ENCODE results near the gene SLC6A3. TPM values are rescaled to one million over a fixed set of nuclear protein-coding genes. Genes with fewer than 3 reads are reported as not detected.

SLC6A3 gene
- total and polyA plus RNA-seq, 2 donors (not counting 1 experiment from before 2014, with no cell fraction given), result 0.01 to 0.15 TPM

DNA sequence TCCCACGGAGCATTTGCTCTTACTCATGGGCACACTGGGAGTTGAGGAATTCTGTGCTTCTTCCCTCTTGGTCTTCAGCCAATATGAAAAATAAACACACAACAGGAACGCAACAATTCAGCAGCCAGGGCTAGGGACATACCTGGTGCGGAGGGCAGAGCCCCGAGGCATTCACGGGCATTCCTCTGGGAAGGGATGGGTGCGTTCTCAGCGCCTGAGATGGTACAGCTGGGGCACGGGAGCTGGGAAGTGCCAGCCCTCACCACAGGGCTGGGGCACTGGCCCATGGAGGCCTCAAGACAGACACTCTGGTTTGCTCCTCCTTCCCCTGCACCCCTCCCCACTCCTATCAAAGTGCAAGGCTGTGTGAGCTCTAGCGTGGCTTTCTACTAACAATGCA lies 2.1 kb downstream of the SLC6A3 start:
- Mint-ChIP-seq H3K27ac (no peak overlapping the region), H3K4me1 (peaks cover 20% of the 10 kb centered on the region), H3K9me3 (ENCODE audit: insufficient read depth) (peaks cover 4% of the 10 kb centered on the region), H3K4me3 (no peak overlapping the region), H3K27me3 (peaks cover 53% of the 10 kb centered on the region)
- TF ChIP-seq, protein P1, sequence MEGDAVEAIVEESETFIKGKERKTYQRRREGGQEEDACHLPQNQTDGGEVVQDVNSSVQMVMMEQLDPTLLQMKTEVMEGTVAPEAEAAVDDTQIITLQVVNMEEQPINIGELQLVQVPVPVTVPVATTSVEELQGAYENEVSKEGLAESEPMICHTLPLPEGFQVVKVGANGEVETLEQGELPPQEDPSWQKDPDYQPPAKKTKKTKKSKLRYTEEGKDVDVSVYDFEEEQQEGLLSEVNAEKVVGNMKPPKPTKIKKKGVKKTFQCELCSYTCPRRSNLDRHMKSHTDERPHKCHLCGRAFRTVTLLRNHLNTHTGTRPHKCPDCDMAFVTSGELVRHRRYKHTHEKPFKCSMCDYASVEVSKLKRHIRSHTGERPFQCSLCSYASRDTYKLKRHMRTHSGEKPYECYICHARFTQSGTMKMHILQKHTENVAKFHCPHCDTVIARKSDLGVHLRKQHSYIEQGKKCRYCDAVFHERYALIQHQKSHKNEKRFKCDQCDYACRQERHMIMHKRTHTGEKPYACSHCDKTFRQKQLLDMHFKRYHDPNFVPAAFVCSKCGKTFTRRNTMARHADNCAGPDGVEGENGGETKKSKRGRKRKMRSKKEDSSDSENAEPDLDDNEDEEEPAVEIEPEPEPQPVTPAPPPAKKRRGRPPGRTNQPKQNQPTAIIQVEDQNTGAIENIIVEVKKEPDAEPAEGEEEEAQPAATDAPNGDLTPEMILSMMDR (IDR thresholded peaks at IDR 0.05), result no peak
- no peak for TF ChIP-seq EZH2 (IDR thresholded peaks at IDR 0.05; ENCODE audit: borderline replicate concordance, insufficient read depth, low read depth, low read length, poor library complexity, severe bottlenecking)
- Histone ChIP-seq H3K9me3 (ENCODE audit: control extremely low read depth in 1 of 3, control insufficient read depth in 2 of 3, insufficient read depth in 1 of 3, low read length in 2 of 3) (peaks cover 0 to 34% (median 3%) of the 10 kb centered on the region in 3 donors), H3K4me1 (ENCODE audit: control insufficient read depth in 2 of 2, insufficient read depth in 2 of 2, low read length in 2 of 2) (peaks cover 19 to 32% of the 10 kb centered on the region in 2 donors), H3K27ac (ENCODE audit: low read length in 2 of 2) (no peak overlapping the region), H3K79me2 (ENCODE audit: control insufficient read depth, insufficient read depth, low read length) (no peaks in the 10 kb centered on the region), H4K20me1 (ENCODE audit: control insufficient read depth, insufficient read depth, low read length, poor library complexity, severe bottlenecking) (no peaks in the 10 kb centered on the region), H3K27me3 (replicated peaks in 1 of 4; ENCODE audit: control extremely low read depth in 1 of 4, control insufficient read depth in 3 of 4, insufficient read depth in 4 of 4, low read length in 3 of 4) (peaks cover 0 to 67% (median 24%) of the 10 kb centered on the region in 4 experiments), H3K4me2 (replicated peaks; ENCODE audit: low read depth, low read length, poor library complexity, severe bottlenecking) (no peak overlapping the region), H2AFZ (ENCODE audit: insufficient read depth, low read depth, low read length, poor library complexity, severe bottlenecking) (no peak overlapping the region), H3K36me3 (replicated peaks in 1 of 2; ENCODE audit: control extremely low read depth in 1 of 2, control insufficient read depth in 1 of 2, extremely low read depth in 1 of 2, insufficient read depth in 2 of 2, low read length in 1 of 2) (no peaks in the 10 kb centered on the region), H3K9ac (ENCODE audit: low read length) (no peak overlapping the region), H3K4me3 (ENCODE audit: control extremely low read depth in 1 of 5, extremely low read depth in 1 of 5, insufficient read depth in 1 of 5, low read depth in 2 of 5, low read length in 4 of 5) (no peak overlapping the region)
- ChIA-PET CTCF (no interaction called here), POLR2A (no interaction called here)
- DNase-seq (no peak), ATAC-seq (ENCODE audit: low read depth) (no peak)
- intact Hi-C loops (cut with micrococcal nuclease), result no loop called here
- WGBS (ENCODE audit: insufficient coverage), result 77% methylated on average over 9 of the region's 9 CpGs

GRCh38 chr5:1442222-1443145 lies 2.8 kb downstream of the SLC6A3 start:
- no peak for TF ChIP-seq EZH2 (IDR thresholded peaks at IDR 0.05; ENCODE audit: borderline replicate concordance, insufficient read depth, low read depth, low read length, poor library complexity, severe bottlenecking)
- TF ChIP-seq, protein P1 (IDR thresholded peaks at IDR 0.05), result no peak
- Mint-ChIP-seq H3K9me3 (ENCODE audit: insufficient read depth) (peaks cover 4% of the 10 kb centered on the region), H3K27ac (no peak overlapping the region), H3K27me3 (peaks cover 56% of the 10 kb centered on the region), H3K4me3 (no peak overlapping the region), H3K4me1 (peaks cover 20% of the 10 kb centered on the region)
- WGBS (ENCODE audit: insufficient coverage), result 80% methylated on average over 35 of the region's 36 CpGs
- H3K9me3 ChIP-seq (ENCODE audit: control extremely low read depth in 1 of 3, control insufficient read depth in 2 of 3, insufficient read depth in 1 of 3, low read length in 2 of 3), result peaks cover 0 to 34% (median 3%) of the 10 kb centered on the region in 3 donors
- no peaks in the 10 kb centered on the region for H3K79me2 ChIP-seq (ENCODE audit: control insufficient read depth, insufficient read depth, low read length)
- ChIA-PET POLR2A (no interaction called here), CTCF (no interaction called here)
- ATAC-seq (ENCODE audit: low read depth) (no peak), DNase-seq (no peak)
- H4K20me1 ChIP-seq (ENCODE audit: control insufficient read depth, insufficient read depth, low read length, poor library complexity, severe bottlenecking), result no peaks in the 10 kb centered on the region
- no peaks in the 10 kb centered on the region for H3K36me3 ChIP-seq (replicated peaks in 1 of 2; ENCODE audit: control extremely low read depth in 1 of 2, control insufficient read depth in 1 of 2, extremely low read depth in 1 of 2, insufficient read depth in 2 of 2, low read length in 1 of 2)
- no peak overlapping the region for H3K4me3 ChIP-seq (ENCODE audit: control extremely low read depth in 1 of 5, extremely low read depth in 1 of 5, insufficient read depth in 1 of 5, low read depth in 2 of 5, low read length in 4 of 5)
- no peak overlapping the region for H3K9ac ChIP-seq (ENCODE audit: low read length)
- no peak overlapping the region for H2AFZ ChIP-seq (ENCODE audit: insufficient read depth, low read depth, low read length, poor library complexity, severe bottlenecking)
- peaks cover 19 to 32% of the 10 kb centered on the region in 2 donors for H3K4me1 ChIP-seq (ENCODE audit: control insufficient read depth in 2 of 2, insufficient read depth in 2 of 2, low read length in 2 of 2)
- H3K27me3 ChIP-seq (replicated peaks in 1 of 4; ENCODE audit: control extremely low read depth in 1 of 4, control insufficient read depth in 3 of 4, insufficient read depth in 4 of 4, low read length in 3 of 4), result peaks cover 0 to 67% (median 24%) of the 10 kb centered on the region in 4 experiments
- intact Hi-C loops (cut with micrococcal nuclease), result no loop called here
- H3K4me2 ChIP-seq (replicated peaks; ENCODE audit: low read depth, low read length, poor library complexity, severe bottlenecking), result no peak overlapping the region
- no peak overlapping the region for H3K27ac ChIP-seq (ENCODE audit: low read length in 2 of 2)

Measured in B cell (primary cell).